BE2C (cell line): ENCODE measurements around the gene CPVL.

Experiments used
- DNase-seq: peaks from one replicate; pipeline ENCODE4 v3.0.0-alpha.2; 2020
- H3K27me3 ChIP-seq: fragments of 250-450 bp; sonication (Bioruptor Pico); 2 replicates; pipeline ENCODE4 v1.5.1; 2020; ENCODE audit warnings: mild to moderate bottlenecking
- H3K36me3 ChIP-seq: fragments of 250-450 bp; sonication (Bioruptor Pico); 2 replicates; pipeline ENCODE4 v1.5.1; 2020; ENCODE audit warnings: mild to moderate bottlenecking
- H3K4me1 ChIP-seq: fragments of 250-450 bp; sonication (Bioruptor Pico); 2 replicates; pipeline ENCODE4 v1.5.1; 2020
- H3K4me3 ChIP-seq: 2 replicates; pipeline ENCODE4 v1.5.1; 2011; ENCODE audit warnings: low read depth, low read length
- H3K9me3 ChIP-seq: fragments of 250-450 bp; sonication (Bioruptor Pico); 2 replicates; pipeline ENCODE4 v1.5.1; 2020
- CTCF ChIP-seq: IDR thresholded peaks from 2 replicates; pipeline ENCODE4 v1.5.1; 2012; ENCODE audit warnings: mild to moderate bottlenecking, low read depth, low read length

CPVL gene

DNA sequence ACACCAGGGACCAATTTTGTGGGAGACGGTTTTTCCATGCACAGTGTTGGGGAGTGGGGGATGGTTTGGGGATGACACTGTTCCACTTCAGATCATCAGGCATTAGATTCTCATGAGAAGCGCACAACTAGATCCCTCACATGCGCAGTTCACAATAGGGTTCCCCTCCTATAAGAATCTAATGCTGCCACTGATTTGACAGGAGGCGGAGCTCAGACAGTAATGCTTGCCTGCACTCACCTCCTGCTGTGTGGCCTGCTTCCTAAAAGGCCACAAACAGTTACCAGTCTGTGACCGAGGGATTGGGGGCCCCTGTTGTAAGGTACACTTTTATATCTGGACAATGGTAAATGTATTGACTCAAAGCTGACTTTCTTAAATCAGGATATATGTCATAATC lies 142.6 kb downstream of the CPVL start:
- Histone ChIP-seq H3K4me1 (no peaks in the 10 kb centered on the region), H3K36me3 (no peaks in the 10 kb centered on the region), H3K4me3 (no peak overlapping the region), H3K27me3 (no peaks in the 10 kb centered on the region; the same call in 1 of the 2 replicates), H3K9me3 (no peaks in the 10 kb centered on the region)
- DNase-seq: no peak
- TF ChIP-seq CTCF: no peak

GRCh38 chr7:29000717-29001076 lies 145.6 kb downstream of the CPVL start:
- no peak overlapping the region for H3K4me3 ChIP-seq
- H3K4me1 ChIP-seq: no peaks in the 10 kb centered on the region
- no peaks in the 10 kb centered on the region for H3K9me3 ChIP-seq
- DNase-seq: no peak
- no peak for TF ChIP-seq CTCF
- H3K27me3 ChIP-seq: peaks cover 4% of the 10 kb centered on the region
- H3K36me3 ChIP-seq: no peaks in the 10 kb centered on the region

DNA sequence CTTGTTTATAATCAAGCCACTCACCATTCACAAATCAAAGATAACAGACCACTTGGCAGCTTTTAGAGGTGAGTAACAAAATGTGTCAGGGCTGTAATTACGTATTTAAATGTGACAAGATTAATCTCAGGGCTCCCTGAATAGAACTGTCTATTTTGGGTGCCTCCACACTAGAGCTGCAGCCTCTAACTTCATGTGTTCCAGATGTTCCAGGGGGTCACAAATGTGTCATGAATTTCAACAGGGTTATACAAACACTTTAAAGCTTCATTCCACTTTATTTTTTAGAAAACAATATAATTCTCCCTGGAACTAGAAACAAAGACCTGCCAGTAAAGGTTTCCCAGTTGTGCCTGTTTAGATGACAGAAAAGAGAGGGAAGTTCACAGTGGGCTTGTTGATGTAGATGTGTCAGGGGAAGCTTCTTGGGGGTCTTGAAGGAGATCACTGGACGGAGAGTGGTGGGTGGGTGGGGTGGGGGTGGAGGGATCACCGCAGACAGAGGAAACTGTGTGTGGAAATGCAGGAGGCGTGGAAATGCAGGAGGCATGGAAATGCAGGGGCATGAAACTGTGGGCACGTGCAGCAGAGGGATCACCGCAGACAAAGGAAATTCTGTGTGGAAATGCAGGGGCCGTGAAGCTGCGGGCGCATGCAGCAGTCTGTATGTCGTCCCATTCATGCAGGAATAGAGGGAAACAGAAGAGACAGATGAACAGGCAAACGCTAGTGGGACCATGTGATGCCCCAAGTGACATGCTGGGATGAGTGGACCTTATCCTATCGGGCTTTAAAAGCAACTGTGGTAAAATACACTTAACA lies 146.2 kb downstream of the CPVL start:
- H3K9me3 ChIP-seq: no peaks in the 10 kb centered on the region
- H3K27me3 ChIP-seq: peaks cover 9% of the 10 kb centered on the region
- no peak for DNase-seq
- no peak for TF ChIP-seq CTCF
- no peak overlapping the region for H3K4me3 ChIP-seq
- H3K4me1 ChIP-seq: no peaks in the 10 kb centered on the region
- no peaks in the 10 kb centered on the region for H3K36me3 ChIP-seq

DNA sequence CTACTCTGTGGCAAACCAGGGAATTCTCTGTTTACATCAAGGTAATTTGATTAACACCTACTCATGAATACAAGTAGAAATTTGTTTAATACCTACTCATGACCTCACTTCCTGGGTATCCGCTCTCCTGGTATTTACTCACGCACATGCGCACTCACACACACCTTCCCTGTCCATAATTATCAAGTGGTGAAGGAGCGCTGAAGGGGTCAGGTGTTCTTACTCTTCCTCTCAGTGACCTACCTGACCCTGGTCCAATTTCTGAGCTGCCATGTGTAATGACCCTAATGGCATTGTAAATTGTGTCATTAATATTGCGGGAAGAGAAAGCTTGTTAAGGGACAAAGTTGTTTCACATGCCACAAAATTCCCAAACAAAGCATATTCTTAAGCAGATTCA lies 146.9 kb downstream of the CPVL start:
- Histone ChIP-seq H3K27me3 (peaks cover 9% of the 10 kb centered on the region), H3K4me3 (no peak overlapping the region), H3K4me1 (no peaks in the 10 kb centered on the region), H3K9me3 (no peaks in the 10 kb centered on the region), H3K36me3 (no peaks in the 10 kb centered on the region)
- TF ChIP-seq CTCF: no peak
- DNase-seq: no peak

DNA sequence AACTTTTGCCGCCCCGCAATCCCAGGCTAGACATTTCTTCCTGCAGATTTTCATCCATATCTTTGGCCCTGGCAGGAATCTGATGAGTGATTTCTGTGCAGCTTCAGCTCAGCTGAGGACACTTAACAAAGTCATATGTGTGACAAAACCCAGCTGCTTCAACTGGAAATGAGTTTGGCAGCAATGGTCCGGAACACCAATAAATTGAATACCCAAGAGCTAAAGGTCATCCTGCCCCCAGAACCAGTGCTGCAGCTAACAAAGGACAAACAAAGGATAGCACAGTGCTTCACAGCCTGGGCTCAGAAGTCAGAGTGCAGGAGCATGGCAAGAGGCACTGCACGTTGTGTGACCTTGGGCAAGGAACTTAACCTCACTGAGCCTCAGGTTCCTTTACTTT lies 148.2 kb downstream of the CPVL start:
- H3K27me3 ChIP-seq: peaks cover 9% of the 10 kb centered on the region
- no peak for TF ChIP-seq CTCF
- DNase-seq: no peak
- H3K4me3 ChIP-seq: no peak overlapping the region
- H3K36me3 ChIP-seq: no peaks in the 10 kb centered on the region
- H3K4me1 ChIP-seq: no peaks in the 10 kb centered on the region
- H3K9me3 ChIP-seq: no peaks in the 10 kb centered on the region

- DNase-seq: no peak
- Histone ChIP-seq H3K9me3 (no peaks in the 10 kb centered on the region), H3K36me3 (no peaks in the 10 kb centered on the region), H3K4me1 (no peaks in the 10 kb centered on the region), H3K27me3 (peaks cover 9% of the 10 kb centered on the region), H3K4me3 (no peak overlapping the region)
- no peak for TF ChIP-seq CTCF
Measured at GRCh38 chr7:28996836-28997235, 149.5 kb downstream of the CPVL start.
